ENCODE results near the gene RLBP1.
A peak's percentile ranks its signal among the peaks of the same experiment; 100 is the strongest.
"Not testable (repeated sequence)": the region's sequence is repeated elsewhere in the genome, so short reads cannot be mapped to it uniquely, and the experiment has no call there.

Gene RLBP1

GRCh38 chr15:89243046-89243690, 21.8 kb upstream of the RLBP1 start:
- DNase-seq (ENCODE audit: low spot score) = no peak
- peak overlapping the region; percentile 84 for H3K27ac ChIP-seq
- ChIA-PET POLR2A (ENCODE audit: low non-redundant PET) (no interaction called here), CTCF (interaction anchor here (0.6 to 1.5 kb wide), 3 partner anchors 36 to 403 kb away, joined by 3 to 18 read pairs (median 5); no protein-coding TSS in a partner anchor)
- no peak for TF ChIP-seq CTCF (conservative IDR thresholded peaks at IDR 0.05; ENCODE audit: low read depth)

- DNase-seq (ENCODE audit: low spot score); POLR2A ChIA-PET (ENCODE audit: low non-redundant PET); H3K27ac ChIP-seq: not testable (repeated sequence)
- CTCF ChIA-PET = interaction anchor here (0.6 to 2.1 kb wide), 3 partner anchors 10 to 143 kb away, joined by 3 to 8 read pairs (median 7); no protein-coding TSS in a partner anchor
Observed at GRCh38 chr15:89239883-89240810, 18.8 kb upstream of the RLBP1 start.

GRCh38 chr15:89231832-89232231, 10.5 kb upstream of the RLBP1 start:
- ChIA-PET CTCF (no interaction called here), POLR2A (ENCODE audit: low non-redundant PET) (no interaction called here)
- TF ChIP-seq CTCF (conservative IDR thresholded peaks at IDR 0.05; ENCODE audit: low read depth) = no peak
- no peak overlapping the region for H3K27ac ChIP-seq
- DNase-seq (ENCODE audit: low spot score) = no peak

GRCh38 chr15:89230277-89230676, 8.9 kb upstream of the RLBP1 start:
- H3K27ac ChIP-seq = no peak overlapping the region
- ChIA-PET CTCF (interaction anchor here (0.6 to 0.9 kb wide), 2 partner anchors 23 to 309 kb away, joined by 4 to 6 read pairs; no protein-coding TSS in a partner anchor), POLR2A (ENCODE audit: low non-redundant PET) (no interaction called here)
- DNase-seq (ENCODE audit: low spot score) = no peak
- no peak for TF ChIP-seq CTCF (conservative IDR thresholded peaks at IDR 0.05; ENCODE audit: low read depth)

GRCh38 chr15:89227425-89227824, 6.0 kb upstream of the RLBP1 start:
- CTCF ChIA-PET = no interaction called here
- POLR2A ChIA-PET (ENCODE audit: low non-redundant PET) = no interaction called here
- H3K27ac ChIP-seq = no peak overlapping the region
- no peak for DNase-seq (ENCODE audit: low spot score)
- TF ChIP-seq CTCF (conservative IDR thresholded peaks at IDR 0.05; ENCODE audit: low read depth) = no peak

- no peak overlapping the region for H3K27ac ChIP-seq
- DNase-seq (ENCODE audit: low spot score) = no peak
- CTCF ChIA-PET = no interaction called here
- POLR2A ChIA-PET (ENCODE audit: low non-redundant PET) = no interaction called here
- no peak for TF ChIP-seq CTCF (conservative IDR thresholded peaks at IDR 0.05; ENCODE audit: low read depth)
Observed at GRCh38 chr15:89226359-89227221, 5.2 kb upstream of the RLBP1 start.

Data from RWPE1 (cell line).